Measurements from ENCODE around the gene ESYT1.

Gene ESYT1

DNA sequence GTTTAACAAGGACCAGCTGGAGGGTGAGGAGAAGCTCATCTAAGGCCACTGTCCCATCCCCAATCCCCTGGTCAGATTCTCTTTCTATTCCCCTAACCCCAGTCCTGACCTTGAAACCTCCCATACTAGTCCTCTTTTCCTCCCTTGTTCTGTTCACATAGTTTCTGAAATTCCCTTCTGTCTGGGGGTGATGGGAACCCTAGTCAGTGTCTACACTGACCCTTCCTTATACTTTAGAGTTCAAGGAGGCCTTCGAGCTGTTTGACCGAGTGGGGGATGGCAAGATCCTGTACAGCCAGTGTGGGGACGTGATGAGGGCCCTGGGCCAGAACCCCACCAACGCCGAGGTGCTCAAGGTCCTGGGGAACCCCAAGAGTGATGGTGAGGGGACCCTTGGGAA, 26.8 kb downstream of the ESYT1 start:
- TF ChIP-seq ZNF184 (tag by site-specific recombination; IDR thresholded peaks at IDR 0.05), result no peak
- no peak for TF ChIP-seq ZNF121 (tag by site-specific recombination; IDR thresholded peaks at IDR 0.05)
- TF ChIP-seq ZNF23 (tag by site-specific recombination; IDR thresholded peaks at IDR 0.05; ENCODE audit: borderline replicate concordance), result no peak
- TF ChIP-seq ZNF596 (tag by site-specific recombination; IDR thresholded peaks at IDR 0.05), result no peak
- no peak for TF ChIP-seq ZBTB44 (tag by site-specific recombination; IDR thresholded peaks at IDR 0.05)
- no peak for TF ChIP-seq KLF9 (tag by site-specific recombination; IDR thresholded peaks at IDR 0.05; ENCODE audit: low read depth)
- no peak for TF ChIP-seq ZNF513 (tag by site-specific recombination; IDR thresholded peaks at IDR 0.05)
- no peak for TF ChIP-seq ZNF571 (tag by site-specific recombination; IDR thresholded peaks at IDR 0.05)
- no peak for TF ChIP-seq EGR2 (tag by site-specific recombination; IDR thresholded peaks at IDR 0.05; ENCODE audit: low read depth)
- no peak for TF ChIP-seq ZNF704 (tag by site-specific recombination; IDR thresholded peaks at IDR 0.05)
- TF ChIP-seq ZNF558 (tag by site-specific recombination; IDR thresholded peaks at IDR 0.05), result no peak
- TF ChIP-seq ZFHX2 (tag by site-specific recombination; conservative IDR thresholded peaks at IDR 0.05), result no peak
- TF ChIP-seq ZNF214 (tag by site-specific recombination; IDR thresholded peaks at IDR 0.05; ENCODE audit: borderline replicate concordance), result no peak
- TF ChIP-seq, protein P1, sequence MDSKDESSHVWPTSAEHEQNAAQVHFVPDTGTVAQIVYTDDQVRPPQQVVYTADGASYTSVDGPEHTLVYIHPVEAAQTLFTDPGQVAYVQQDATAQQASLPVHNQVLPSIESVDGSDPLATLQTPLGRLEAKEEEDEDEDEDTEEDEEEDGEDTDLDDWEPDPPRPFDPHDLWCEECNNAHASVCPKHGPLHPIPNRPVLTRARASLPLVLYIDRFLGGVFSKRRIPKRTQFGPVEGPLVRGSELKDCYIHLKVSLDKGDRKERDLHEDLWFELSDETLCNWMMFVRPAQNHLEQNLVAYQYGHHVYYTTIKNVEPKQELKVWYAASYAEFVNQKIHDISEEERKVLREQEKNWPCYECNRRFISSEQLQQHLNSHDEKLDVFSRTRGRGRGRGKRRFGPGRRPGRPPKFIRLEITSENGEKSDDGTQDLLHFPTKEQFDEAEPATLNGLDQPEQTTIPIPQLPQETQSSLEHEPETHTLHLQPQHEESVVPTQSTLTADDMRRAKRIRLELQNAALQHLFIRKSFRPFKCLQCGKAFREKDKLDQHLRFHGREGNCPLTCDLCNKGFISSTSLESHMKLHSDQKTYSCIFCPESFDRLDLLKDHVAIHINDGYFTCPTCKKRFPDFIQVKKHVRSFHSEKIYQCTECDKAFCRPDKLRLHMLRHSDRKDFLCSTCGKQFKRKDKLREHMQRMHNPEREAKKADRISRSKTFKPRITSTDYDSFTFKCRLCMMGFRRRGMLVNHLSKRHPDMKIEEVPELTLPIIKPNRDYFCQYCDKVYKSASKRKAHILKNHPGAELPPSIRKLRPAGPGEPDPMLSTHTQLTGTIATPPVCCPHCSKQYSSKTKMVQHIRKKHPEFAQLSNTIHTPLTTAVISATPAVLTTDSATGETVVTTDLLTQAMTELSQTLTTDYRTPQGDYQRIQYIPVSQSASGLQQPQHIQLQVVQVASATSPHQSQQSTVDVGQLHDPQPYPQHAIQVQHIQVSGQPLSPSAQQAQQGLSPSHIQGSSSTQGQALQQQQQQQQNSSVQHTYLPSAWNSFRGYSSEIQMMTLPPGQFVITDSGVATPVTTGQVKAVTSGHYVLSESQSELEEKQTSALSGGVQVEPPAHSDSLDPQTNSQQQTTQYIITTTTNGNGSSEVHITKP (tag by site-specific recombination; IDR thresholded peaks at IDR 0.05), result no peak
- TF ChIP-seq ZNF626 (tag by site-specific recombination; IDR thresholded peaks at IDR 0.05), result no peak
- TF ChIP-seq IKZF3 (tag by site-specific recombination; IDR thresholded peaks at IDR 0.05), result no peak
- TF ChIP-seq PATZ1 (tag by site-specific recombination; IDR thresholded peaks at IDR 0.05), result no peak
- Histone ChIP-seq H3K4me1 (ENCODE audit: control insufficient read depth, insufficient read depth, low read length) (peaks cover 3% of the 10 kb centered on the region; the same call in 1 of the 2 replicates), H3K9me3 (ENCODE audit: control insufficient read depth, insufficient read depth, low read depth, low read length) (no peaks in the 10 kb centered on the region), H3K27ac (ENCODE audit: extremely low read depth, low read depth, low read length) (no peak overlapping the region), H3K4me3 (ENCODE audit: low read depth, low read length) (no peak overlapping the region), H3K36me3 (ENCODE audit: control insufficient read depth in 2 of 2, insufficient read depth in 1 of 2, low read length in 2 of 2) (peaks cover 4 to 29% of the 10 kb centered on the region in 2 experiments)
- CTCF ChIA-PET, result interaction anchor here (1.0 to 2.2 kb wide), 5 partner anchors 26 to 36 kb away, joined by 3 to 8 read pairs (median 6); partner anchors contain the start of genes ESYT1, SMARCC2 and ZC3H10
- POLR2A ChIA-PET, result interaction anchor here (0.7 to 3.8 kb wide), 3 partner anchors 8 to 42 kb away, joined by 3 to 20 read pairs (median 5); partner anchors contain the start of gene ESYT1
